Uterus (tissue), 4 donors: ENCODE measurements around the gene SOX11. TPM values are rescaled to one million over a fixed set of nuclear protein-coding genes. Genes with fewer than 3 reads are reported as not detected.
"Not testable (repeated sequence)": the region's sequence is repeated elsewhere in the genome, so short reads cannot be mapped to it uniquely, and the experiment has no call there.

Experiments used
- DNase-seq, 2 donors: peaks; one replicate each; pipeline ENCODE4 v3.0.0-alpha.2; 2019 to 2020
- H3K27ac ChIP-seq, 2 donors: fragments of 200-600 bp; sonication (generic); 1 replicate in 1 of 2; 2 replicates in 1 of 2; pipeline ENCODE4 v1.5.1; 2016 to 2018
- H3K27me3 ChIP-seq, 2 donors: fragments of 200-600 bp; sonication (generic); one replicate each; pipeline ENCODE4 v1.5.1; 2018 to 2019; ENCODE audit warnings: control low read depth in 1 of 2
- H3K36me3 ChIP-seq, 2 donors: fragments of 200-600 bp; sonication (generic); one replicate each; pipeline ENCODE4 v1.5.1; 2019; ENCODE audit warnings: control low read depth in 1 of 2
- H3K4me1 ChIP-seq, 2 donors: fragments of 200-600 bp; sonication (generic); one replicate each; pipeline ENCODE4 v1.5.1; 2018 to 2019; ENCODE audit warnings: control low read depth in 1 of 2
- H3K4me3 ChIP-seq, 2 donors: fragments of 200-600 bp; sonication (generic); 1 replicate in 1 of 2; 2 replicates in 1 of 2; pipeline ENCODE4 v1.5.1; 2018 to 2019; ENCODE audit warnings: mild to moderate bottlenecking in 1 of 2
- H3K9me3 ChIP-seq, 2 donors: fragments of 200-600 bp; sonication (generic); one replicate each; pipeline ENCODE4 v1.5.1; 2019; ENCODE audit warnings: control low read depth in 1 of 2
- CTCF ChIP-seq, 4 experiments: fragments of 200-600 bp in 2 of 4; fragments of 450-650 bp in 2 of 4; sonication (generic) in 2 of 4; IDR thresholded peaks; one replicate each; pipeline ENCODE4 v1.5.1; 2016 to 2019; ENCODE audit warnings: antibody characterized with exemption in 4 of 4, mild to moderate bottlenecking in 2 of 4, moderate library complexity in 1 of 4
- POLR2A ChIP-seq, 2 donors: fragments of 450-650 bp; IDR thresholded peaks; one replicate each; pipeline ENCODE4 v1.6.1; 2016; ENCODE audit warnings: antibody characterized with exemption in 2 of 2, mild to moderate bottlenecking in 1 of 2, moderate library complexity in 1 of 2
- intact Hi-C: fragments of 100-400 bp; cut with DNase I; formaldehyde crosslinking; loops from one replicate; pipeline ENCODE4 v1.15.1; 2023; ENCODE audit warnings: low total_unique reads
- total RNA-seq, 4 donors: library from RNA; depleted of rRNA in 3 of 4; stranded (reverse); fragments of >200 nt in 3 of 4; gene quantifications; one replicate each; pipeline versions ENCODE4 v1.1.0 to v1.2.4, GENCODE V29; 2014 to 2023
- donor health status: DM: yes; HTN: yes; CAD: no.

The SOX11 gene
- total RNA-seq, 4 donors from 2014 or later: 9.3 TPM; not detected in 3

- DNase-seq: no peak
- Histone ChIP-seq H3K4me3 (no peak overlapping the region), H3K4me1 (no peaks in the 10 kb centered on the region), H3K27ac (no peak overlapping the region), H3K27me3 (no peaks in the 10 kb centered on the region), H3K36me3 (no peaks in the 10 kb centered on the region), H3K9me3 (no peaks in the 10 kb centered on the region)
- no peak for TF ChIP-seq POLR2A (IDR thresholded peaks at IDR 0.05)
- no peak for TF ChIP-seq CTCF (IDR thresholded peaks at IDR 0.05)
- intact Hi-C loops: no loop called here
These were observed 27.9 kb upstream of the SOX11 start for GRCh38 chr2:5664278-5664681.

DNA sequence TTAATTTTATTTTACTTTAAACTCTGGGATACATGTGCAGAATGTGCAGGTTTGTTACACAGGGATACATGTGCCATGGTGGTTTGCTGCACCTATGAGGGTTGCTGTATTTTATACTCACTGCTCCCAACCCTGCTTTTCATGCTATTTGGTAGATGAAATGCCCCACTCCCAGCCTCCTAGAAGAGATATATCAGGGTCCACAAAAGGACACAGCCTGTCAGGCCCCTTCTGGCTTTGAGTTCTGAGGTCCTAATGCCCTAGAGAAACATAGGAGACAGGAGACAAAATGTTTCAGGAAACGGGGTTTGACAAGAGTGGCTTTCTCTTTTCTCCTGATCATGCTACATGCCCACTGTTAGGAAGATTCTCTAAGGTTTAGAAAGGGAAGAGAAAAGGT lies 27.1 kb upstream of the SOX11 start:
- TF ChIP-seq CTCF (IDR thresholded peaks at IDR 0.05) (no peak), POLR2A (IDR thresholded peaks at IDR 0.05) (no peak)
- no peak for DNase-seq
- H3K27me3 ChIP-seq: no peaks in the 10 kb centered on the region
- H3K4me1 ChIP-seq: no peaks in the 10 kb centered on the region
- H3K36me3 ChIP-seq: no peaks in the 10 kb centered on the region
- H3K9me3 ChIP-seq: no peaks in the 10 kb centered on the region
- no peak overlapping the region for H3K4me3 ChIP-seq
- intact Hi-C loops: no loop called here
- H3K27ac ChIP-seq: no peak overlapping the region

GRCh38 chr2:5666798-5667197 lies 25.4 kb upstream of the SOX11 start:
- DNase-seq: no peak
- intact Hi-C loops: no loop called here
- Histone ChIP-seq H3K27ac (no peak overlapping the region), H3K4me3 (no peak overlapping the region), H3K36me3 (no peaks in the 10 kb centered on the region), H3K9me3 (no peaks in the 10 kb centered on the region), H3K4me1 (no peaks in the 10 kb centered on the region), H3K27me3 (peaks cover 0 to 3% of the 10 kb centered on the region in 2 donors)
- TF ChIP-seq POLR2A (IDR thresholded peaks at IDR 0.05): no peak
- no peak for TF ChIP-seq CTCF (IDR thresholded peaks at IDR 0.05)

- H3K4me3 ChIP-seq, H3K27ac ChIP-seq, H3K36me3 ChIP-seq, H3K4me1 ChIP-seq, H3K9me3 ChIP-seq, intact Hi-C loops, H3K27me3 ChIP-seq, DNase-seq: not testable (repeated sequence)
These were observed 24.5 kb upstream of the SOX11 start for GRCh38 chr2:5667655-5668054.

DNA sequence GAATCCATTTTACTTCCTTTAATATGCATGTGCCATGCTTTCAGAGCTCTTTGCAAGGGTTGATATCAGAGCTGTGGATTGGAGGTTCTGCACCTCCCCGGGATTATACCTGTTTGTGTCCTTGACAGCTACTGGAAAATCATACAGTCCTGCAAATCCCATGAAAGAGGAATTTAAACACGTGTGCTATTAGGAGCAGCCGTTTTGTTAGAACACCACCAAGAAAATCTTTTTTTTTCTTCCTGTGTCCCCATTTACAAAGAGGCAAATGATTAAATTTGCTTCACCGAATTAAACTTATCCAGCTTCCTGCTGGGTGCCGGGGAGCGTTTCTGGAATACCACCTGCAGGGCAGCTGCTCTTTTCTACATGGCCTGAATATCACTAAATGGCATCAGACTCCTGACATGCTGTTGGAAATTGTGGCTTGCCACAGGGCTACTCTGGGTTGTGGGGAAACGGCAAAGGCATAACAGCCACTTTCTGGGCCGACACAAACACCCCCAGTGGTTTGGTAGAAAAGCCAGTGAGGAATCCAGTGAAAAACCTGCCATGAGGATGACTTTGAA lies 23.4 kb upstream of the SOX11 start:
- H3K27me3 ChIP-seq: peaks cover 0 to 9% of the 10 kb centered on the region in 2 donors
- H3K9me3 ChIP-seq: no peaks in the 10 kb centered on the region
- H3K4me1 ChIP-seq: no peaks in the 10 kb centered on the region
- TF ChIP-seq CTCF (IDR thresholded peaks at IDR 0.05) (no peak), POLR2A (IDR thresholded peaks at IDR 0.05) (no peak)
- DNase-seq: no peak
- no peak overlapping the region for H3K4me3 ChIP-seq
- no peaks in the 10 kb centered on the region for H3K36me3 ChIP-seq
- H3K27ac ChIP-seq: no peak overlapping the region
- intact Hi-C loops: no loop called here

- no peak overlapping the region for H3K27ac ChIP-seq
- H3K4me3 ChIP-seq: no peak overlapping the region
- peaks cover 0 to 9% of the 10 kb centered on the region in 2 donors for H3K27me3 ChIP-seq
- H3K9me3 ChIP-seq: no peaks in the 10 kb centered on the region
- H3K4me1 ChIP-seq: no peaks in the 10 kb centered on the region
- DNase-seq: no peak
- no peak for TF ChIP-seq CTCF (IDR thresholded peaks at IDR 0.05)
- no peak for TF ChIP-seq POLR2A (IDR thresholded peaks at IDR 0.05)
- no peaks in the 10 kb centered on the region for H3K36me3 ChIP-seq
- intact Hi-C loops: no loop called here
These were observed 19.4 kb upstream of the SOX11 start for GRCh38 chr2:5672749-5673144.
